HepG2 (cell line): Measurements from ENCODE around the gene IL17C. TPM values are rescaled to one million over a fixed set of nuclear protein-coding genes. Genes with fewer than 3 reads are reported as not detected.

Source experiments
- ELF4 ChIP-seq: sonication (generic); formaldehyde crosslinking; IDR thresholded peaks from 2 replicates; pipeline ENCODE4 v1.5.0; 2020; ENCODE audit warnings: missing genetic modification reagents, mild to moderate bottlenecking, moderate library complexity, borderline replicate concordance
- FOXA3 ChIP-seq: IDR thresholded peaks from 2 replicates; pipeline ENCODE4 v1.6.1; 2016; ENCODE audit warnings: missing genetic modification reagents, missing compliant biosample characterization
- SIN3A ChIP-seq: IDR thresholded peaks from 2 replicates; pipeline ENCODE4 v1.6.1; 2011; ENCODE audit warnings: low read depth, mild to moderate bottlenecking, control low read depth, low read length, borderline replicate concordance
- TARDBP ChIP-seq: sonication (generic); formaldehyde crosslinking; IDR thresholded peaks from 2 replicates; pipeline ENCODE4 v1.8.0; 2022; ENCODE audit warnings: mild to moderate bottlenecking, missing genetic modification reagents
- ZFP1 ChIP-seq: IDR thresholded peaks from 2 replicates; pipeline ENCODE4 v1.6.1; 2016
- ZNF121 ChIP-seq: sonication (generic); formaldehyde crosslinking; IDR thresholded peaks from 2 replicates; pipeline ENCODE4 v1.5.0; 2020; ENCODE audit warnings: mild to moderate bottlenecking, missing genetic modification reagents
- ZNF326 ChIP-seq: sonication (generic); formaldehyde crosslinking; IDR thresholded peaks from 2 replicates; pipeline ENCODE4 v1.4.0; 2020; ENCODE audit warnings: missing genetic modification reagents, borderline replicate concordance
- ZNF572 ChIP-seq: sonication (generic); formaldehyde crosslinking; IDR thresholded peaks from 2 replicates; pipeline ENCODE4 v1.5.1; 2020; ENCODE audit warnings: mild to moderate bottlenecking, missing genetic modification reagents
- polyA plus RNA-seq, 8 experiments: library from polyadenylated mRNA; depleted of rRNA in 3 of 8; stranded (reverse) in 7 of 8; unstranded in 1 of 8; fragments of >200 nt; fragmentation: Illumina TruSeq in 4 of 8; extraction: Trizol in 4 of 8; gene quantifications; 2 replicates each; pipeline versions ENCODE4 v1.2.1 to v1.2.3, GENCODE V29; 2011 to 2016; ENCODE audit warnings: low read depth in 4 of 8, missing spikeins in 1 of 8, mixed read lengths in 1 of 8; ENCODE audit not compliant: insufficient read depth in 1 of 8
- total RNA-seq, 5 experiments: library from RNA; depleted of rRNA; stranded (reverse); fragments of >200 nt; fragmentation: Illumina TruSeq; extraction: Trizol; gene quantifications; 2 replicates each; pipeline ENCODE4 v1.2.3, GENCODE V29; 2016; ENCODE audit warnings: low read depth in 1 of 5
- TF ChIP-seq, protein P1 (sequence below): sonication (generic); formaldehyde crosslinking; IDR thresholded peaks from 2 replicates; pipeline ENCODE4 v1.4.0; 2020; ENCODE audit warnings: mild to moderate bottlenecking, missing genetic modification reagents
- TF ChIP-seq, protein P2 (sequence below): sonication (generic); formaldehyde crosslinking; IDR thresholded peaks from 2 replicates; pipeline ENCODE4 v1.5.1; 2020; ENCODE audit warnings: mild to moderate bottlenecking, missing genetic modification reagents, moderate library complexity
- TF ChIP-seq, protein P3 (sequence below): IDR thresholded peaks from 2 replicates; pipeline ENCODE4 v1.6.1; 2018; ENCODE audit warnings: missing genetic modification reagents
- TF ChIP-seq, protein P4 (sequence below): sonication (generic); formaldehyde crosslinking; IDR thresholded peaks from 2 replicates; pipeline ENCODE4 v1.5.0; 2020; ENCODE audit warnings: missing genetic modification reagents
- TF ChIP-seq, protein P5 (sequence below): IDR thresholded peaks from 2 replicates; pipeline ENCODE4 v1.4.0; 2020; ENCODE audit warnings: mild to moderate bottlenecking, missing genetic modification reagents
- TF ChIP-seq, protein P6 (sequence below): sonication (generic); formaldehyde crosslinking; IDR thresholded peaks from 2 replicates; pipeline ENCODE4 v1.4.0; 2020; ENCODE audit warnings: missing genetic modification reagents

Gene IL17C
- total and polyA plus RNA-seq, 2 of the 13 experiments (the other 11 are each of a cell fraction or from before 2014, with no cell fraction given) = not detected

DNA sequence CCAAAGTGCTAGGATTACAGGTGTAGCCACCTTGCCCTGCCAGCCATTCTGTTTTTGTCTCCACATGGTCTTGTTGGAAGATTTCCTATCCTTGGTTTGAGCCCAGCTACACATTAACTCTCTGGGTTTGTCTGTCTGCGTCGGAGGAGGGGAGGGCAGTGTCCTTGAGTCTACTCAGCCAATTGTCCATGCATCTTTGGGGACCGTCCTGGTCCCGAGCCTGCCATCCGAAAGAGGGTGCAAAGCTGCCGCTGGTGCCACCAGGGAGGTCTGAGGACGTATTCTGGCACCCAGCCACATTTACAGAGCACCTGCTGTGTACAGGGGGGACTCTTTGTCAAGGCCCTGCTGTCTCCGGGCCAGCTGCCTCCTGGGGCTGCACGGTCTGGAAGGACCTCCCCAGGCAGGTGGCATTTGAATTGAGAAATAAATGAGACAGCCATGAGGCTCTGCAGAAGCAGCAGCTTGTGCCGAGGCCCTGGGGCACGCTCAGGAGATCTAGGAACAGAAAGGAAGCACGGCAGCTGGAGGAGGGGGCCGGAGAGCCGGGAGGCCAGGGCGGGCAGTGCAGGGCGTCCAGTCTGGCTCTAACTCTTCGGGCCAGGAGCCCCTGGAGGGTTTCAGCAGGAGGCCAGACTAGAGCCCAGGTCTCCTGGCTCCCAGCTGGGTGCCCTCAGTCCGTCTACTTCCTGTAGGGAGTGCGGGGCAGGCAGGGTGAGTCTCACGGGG lies 11.0 kb downstream of the IL17C start (continued):
- TF ChIP-seq, protein P1, sequence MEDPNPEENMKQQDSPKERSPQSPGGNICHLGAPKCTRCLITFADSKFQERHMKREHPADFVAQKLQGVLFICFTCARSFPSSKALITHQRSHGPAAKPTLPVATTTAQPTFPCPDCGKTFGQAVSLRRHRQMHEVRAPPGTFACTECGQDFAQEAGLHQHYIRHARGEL (CRISPR knock-in tag) = 0 out of 2 replicates have a peak, but pooled peaks have one; percentile 38
- 0 out of 2 replicates have a peak, but pooled peaks have one; percentile 53 for TF ChIP-seq ZNF326 (CRISPR knock-in tag)
- no peak for TF ChIP-seq ZFP1 (CRISPR knock-in tag)
- TF ChIP-seq SIN3A = 0 out of 2 replicates have a peak, but pooled peaks have one; percentile 22
- TF ChIP-seq, protein P2, sequence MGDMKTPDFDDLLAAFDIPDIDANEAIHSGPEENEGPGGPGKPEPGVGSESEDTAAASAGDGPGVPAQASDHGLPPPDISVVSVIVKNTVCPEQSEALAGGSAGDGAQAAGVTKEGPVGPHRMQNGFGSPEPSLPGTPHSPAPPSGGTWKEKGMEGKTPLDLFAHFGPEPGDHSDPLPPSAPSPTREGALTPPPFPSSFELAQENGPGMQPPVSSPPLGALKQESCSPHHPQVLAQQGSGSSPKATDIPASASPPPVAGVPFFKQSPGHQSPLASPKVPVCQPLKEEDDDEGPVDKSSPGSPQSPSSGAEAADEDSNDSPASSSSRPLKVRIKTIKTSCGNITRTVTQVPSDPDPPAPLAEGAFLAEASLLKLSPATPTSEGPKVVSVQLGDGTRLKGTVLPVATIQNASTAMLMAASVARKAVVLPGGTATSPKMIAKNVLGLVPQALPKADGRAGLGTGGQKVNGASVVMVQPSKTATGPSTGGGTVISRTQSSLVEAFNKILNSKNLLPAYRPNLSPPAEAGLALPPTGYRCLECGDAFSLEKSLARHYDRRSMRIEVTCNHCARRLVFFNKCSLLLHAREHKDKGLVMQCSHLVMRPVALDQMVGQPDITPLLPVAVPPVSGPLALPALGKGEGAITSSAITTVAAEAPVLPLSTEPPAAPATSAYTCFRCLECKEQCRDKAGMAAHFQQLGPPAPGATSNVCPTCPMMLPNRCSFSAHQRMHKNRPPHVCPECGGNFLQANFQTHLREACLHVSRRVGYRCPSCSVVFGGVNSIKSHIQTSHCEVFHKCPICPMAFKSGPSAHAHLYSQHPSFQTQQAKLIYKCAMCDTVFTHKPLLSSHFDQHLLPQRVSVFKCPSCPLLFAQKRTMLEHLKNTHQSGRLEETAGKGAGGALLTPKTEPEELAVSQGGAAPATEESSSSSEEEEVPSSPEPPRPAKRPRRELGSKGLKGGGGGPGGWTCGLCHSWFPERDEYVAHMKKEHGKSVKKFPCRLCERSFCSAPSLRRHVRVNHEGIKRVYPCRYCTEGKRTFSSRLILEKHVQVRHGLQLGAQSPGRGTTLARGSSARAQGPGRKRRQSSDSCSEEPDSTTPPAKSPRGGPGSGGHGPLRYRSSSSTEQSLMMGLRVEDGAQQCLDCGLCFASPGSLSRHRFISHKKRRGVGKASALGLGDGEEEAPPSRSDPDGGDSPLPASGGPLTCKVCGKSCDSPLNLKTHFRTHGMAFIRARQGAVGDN (CRISPR knock-in tag) = peak; percentile 43
- TF ChIP-seq, protein P3, sequence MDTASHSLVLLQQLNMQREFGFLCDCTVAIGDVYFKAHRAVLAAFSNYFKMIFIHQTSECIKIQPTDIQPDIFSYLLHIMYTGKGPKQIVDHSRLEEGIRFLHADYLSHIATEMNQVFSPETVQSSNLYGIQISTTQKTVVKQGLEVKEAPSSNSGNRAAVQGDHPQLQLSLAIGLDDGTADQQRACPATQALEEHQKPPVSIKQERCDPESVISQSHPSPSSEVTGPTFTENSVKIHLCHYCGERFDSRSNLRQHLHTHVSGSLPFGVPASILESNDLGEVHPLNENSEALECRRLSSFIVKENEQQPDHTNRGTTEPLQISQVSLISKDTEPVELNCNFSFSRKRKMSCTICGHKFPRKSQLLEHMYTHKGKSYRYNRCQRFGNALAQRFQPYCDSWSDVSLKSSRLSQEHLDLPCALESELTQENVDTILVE (CRISPR knock-in tag) = no peak
- TF ChIP-seq, protein P4, sequence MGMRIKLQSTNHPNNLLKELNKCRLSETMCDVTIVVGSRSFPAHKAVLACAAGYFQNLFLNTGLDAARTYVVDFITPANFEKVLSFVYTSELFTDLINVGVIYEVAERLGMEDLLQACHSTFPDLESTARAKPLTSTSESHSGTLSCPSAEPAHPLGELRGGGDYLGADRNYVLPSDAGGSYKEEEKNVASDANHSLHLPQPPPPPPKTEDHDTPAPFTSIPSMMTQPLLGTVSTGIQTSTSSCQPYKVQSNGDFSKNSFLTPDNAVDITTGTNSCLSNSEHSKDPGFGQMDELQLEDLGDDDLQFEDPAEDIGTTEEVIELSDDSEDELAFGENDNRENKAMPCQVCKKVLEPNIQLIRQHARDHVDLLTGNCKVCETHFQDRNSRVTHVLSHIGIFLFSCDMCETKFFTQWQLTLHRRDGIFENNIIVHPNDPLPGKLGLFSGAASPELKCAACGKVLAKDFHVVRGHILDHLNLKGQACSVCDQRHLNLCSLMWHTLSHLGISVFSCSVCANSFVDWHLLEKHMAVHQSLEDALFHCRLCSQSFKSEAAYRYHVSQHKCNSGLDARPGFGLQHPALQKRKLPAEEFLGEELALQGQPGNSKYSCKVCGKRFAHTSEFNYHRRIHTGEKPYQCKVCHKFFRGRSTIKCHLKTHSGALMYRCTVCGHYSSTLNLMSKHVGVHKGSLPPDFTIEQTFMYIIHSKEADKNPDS (CRISPR knock-in tag) = no peak
- TF ChIP-seq, protein P5, sequence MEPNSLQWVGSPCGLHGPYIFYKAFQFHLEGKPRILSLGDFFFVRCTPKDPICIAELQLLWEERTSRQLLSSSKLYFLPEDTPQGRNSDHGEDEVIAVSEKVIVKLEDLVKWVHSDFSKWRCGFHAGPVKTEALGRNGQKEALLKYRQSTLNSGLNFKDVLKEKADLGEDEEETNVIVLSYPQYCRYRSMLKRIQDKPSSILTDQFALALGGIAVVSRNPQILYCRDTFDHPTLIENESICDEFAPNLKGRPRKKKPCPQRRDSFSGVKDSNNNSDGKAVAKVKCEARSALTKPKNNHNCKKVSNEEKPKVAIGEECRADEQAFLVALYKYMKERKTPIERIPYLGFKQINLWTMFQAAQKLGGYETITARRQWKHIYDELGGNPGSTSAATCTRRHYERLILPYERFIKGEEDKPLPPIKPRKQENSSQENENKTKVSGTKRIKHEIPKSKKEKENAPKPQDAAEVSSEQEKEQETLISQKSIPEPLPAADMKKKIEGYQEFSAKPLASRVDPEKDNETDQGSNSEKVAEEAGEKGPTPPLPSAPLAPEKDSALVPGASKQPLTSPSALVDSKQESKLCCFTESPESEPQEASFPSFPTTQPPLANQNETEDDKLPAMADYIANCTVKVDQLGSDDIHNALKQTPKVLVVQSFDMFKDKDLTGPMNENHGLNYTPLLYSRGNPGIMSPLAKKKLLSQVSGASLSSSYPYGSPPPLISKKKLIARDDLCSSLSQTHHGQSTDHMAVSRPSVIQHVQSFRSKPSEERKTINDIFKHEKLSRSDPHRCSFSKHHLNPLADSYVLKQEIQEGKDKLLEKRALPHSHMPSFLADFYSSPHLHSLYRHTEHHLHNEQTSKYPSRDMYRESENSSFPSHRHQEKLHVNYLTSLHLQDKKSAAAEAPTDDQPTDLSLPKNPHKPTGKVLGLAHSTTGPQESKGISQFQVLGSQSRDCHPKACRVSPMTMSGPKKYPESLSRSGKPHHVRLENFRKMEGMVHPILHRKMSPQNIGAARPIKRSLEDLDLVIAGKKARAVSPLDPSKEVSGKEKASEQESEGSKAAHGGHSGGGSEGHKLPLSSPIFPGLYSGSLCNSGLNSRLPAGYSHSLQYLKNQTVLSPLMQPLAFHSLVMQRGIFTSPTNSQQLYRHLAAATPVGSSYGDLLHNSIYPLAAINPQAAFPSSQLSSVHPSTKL (CRISPR knock-in tag) = peak; percentile 16; the same call in 1 of the 2 replicates
- TF ChIP-seq, protein P6, sequence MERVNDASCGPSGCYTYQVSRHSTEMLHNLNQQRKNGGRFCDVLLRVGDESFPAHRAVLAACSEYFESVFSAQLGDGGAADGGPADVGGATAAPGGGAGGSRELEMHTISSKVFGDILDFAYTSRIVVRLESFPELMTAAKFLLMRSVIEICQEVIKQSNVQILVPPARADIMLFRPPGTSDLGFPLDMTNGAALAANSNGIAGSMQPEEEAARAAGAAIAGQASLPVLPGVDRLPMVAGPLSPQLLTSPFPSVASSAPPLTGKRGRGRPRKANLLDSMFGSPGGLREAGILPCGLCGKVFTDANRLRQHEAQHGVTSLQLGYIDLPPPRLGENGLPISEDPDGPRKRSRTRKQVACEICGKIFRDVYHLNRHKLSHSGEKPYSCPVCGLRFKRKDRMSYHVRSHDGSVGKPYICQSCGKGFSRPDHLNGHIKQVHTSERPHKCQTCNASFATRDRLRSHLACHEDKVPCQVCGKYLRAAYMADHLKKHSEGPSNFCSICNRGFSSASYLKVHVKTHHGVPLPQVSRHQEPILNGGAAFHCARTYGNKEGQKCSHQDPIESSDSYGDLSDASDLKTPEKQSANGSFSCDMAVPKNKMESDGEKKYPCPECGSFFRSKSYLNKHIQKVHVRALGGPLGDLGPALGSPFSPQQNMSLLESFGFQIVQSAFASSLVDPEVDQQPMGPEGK (CRISPR knock-in tag) = peak; percentile 58
- TF ChIP-seq ELF4 (CRISPR knock-in tag) = no peak
- TF ChIP-seq FOXA3 (CRISPR knock-in tag) = peak; percentile 50; the same call in 1 of the 2 replicates
- TF ChIP-seq ZNF121 = peak; percentile 37; the same call in 1 of the 2 replicates
- 0 out of 2 replicates have a peak, but pooled peaks have one; percentile 48 for TF ChIP-seq ZNF572 (CRISPR knock-in tag)
- TF ChIP-seq TARDBP (CRISPR knock-in tag) = 0 out of 2 replicates have a peak, but pooled peaks have one; percentile 50
